Measurements from ENCODE around the gene JOSD1. TPM values are rescaled to one million over a fixed set of nuclear protein-coding genes. Genes with fewer than 3 reads are reported as not detected.

The JOSD1 gene
- total RNA-seq, 1 experiment from 2014 or later: 84.9 TPM

GRCh38 chr22:38745676-38746460, 45.1 kb upstream of the JOSD1 start:
- ChIA-PET POLR2A (interaction anchor here (1.1 to 3.3 kb wide), 3 partner anchors 12 to 38 kb away, joined by 3 to 10 read pairs (median 6); no protein-coding TSS in a partner anchor), CTCF (interaction anchor here (0.6 to 1.6 kb wide), 7 partner anchors 11 to 1184 kb away, joined by 3 to 7 read pairs (median 3); no protein-coding TSS in a partner anchor)
- DNase-seq (ENCODE audit: unreplicated experiment): no peak
- no peak for TF ChIP-seq CTCF (IDR thresholded peaks at IDR 0.05; ENCODE audit: unreplicated experiment)
- peaks cover 90% of the 10 kb centered on the region for H3K36me3 Mint-ChIP-seq (ENCODE audit: insufficient read depth, unreplicated experiment)
- H3K27me3 Mint-ChIP-seq (ENCODE audit: insufficient read depth, unreplicated experiment): no peaks in the 10 kb centered on the region
- intact Hi-C loops (cut with micrococcal nuclease): no loop called here
- BruUV-seq (replicated peaks): no TSS peak
- H3K4me1 Mint-ChIP-seq (ENCODE audit: insufficient read depth, unreplicated experiment): no peaks in the 10 kb centered on the region
- H3K27ac Mint-ChIP-seq (ENCODE audit: low read depth, unreplicated experiment): no peak overlapping the region
- H3K9me3 Mint-ChIP-seq (ENCODE audit: unreplicated experiment): no peaks in the 10 kb centered on the region
- no peak overlapping the region for H3K4me3 Mint-ChIP-seq (ENCODE audit: unreplicated experiment)

DNA sequence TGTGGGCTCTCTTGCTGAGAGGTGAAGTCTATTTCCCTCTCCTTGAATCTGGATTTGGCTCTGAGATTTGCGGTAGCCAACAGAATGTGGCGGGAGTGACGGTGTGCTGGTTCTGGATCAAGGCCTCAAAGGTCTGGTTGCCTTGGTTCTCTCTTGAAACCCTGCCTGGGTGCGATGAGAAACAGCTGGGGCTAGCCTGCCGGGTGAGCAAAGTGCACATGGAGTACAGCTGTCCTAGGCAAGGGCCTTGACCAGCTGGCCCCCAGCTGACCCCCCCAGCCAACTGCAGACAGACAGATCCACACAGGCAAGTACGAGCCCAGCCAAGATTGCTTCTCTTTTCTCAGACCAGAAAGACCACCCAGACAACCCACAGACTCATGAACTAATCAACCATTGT, 44.2 kb upstream of the JOSD1 start:
- CTCF ChIA-PET: interaction anchor here (1.2 to 1.6 kb wide), 2 partner anchors 10 to 13 kb away, joined by 5 to 7 read pairs; no protein-coding TSS in a partner anchor
- no peaks in the 10 kb centered on the region for H3K9me3 Mint-ChIP-seq (ENCODE audit: unreplicated experiment)
- no peak overlapping the region for H3K4me3 Mint-ChIP-seq (ENCODE audit: unreplicated experiment)
- DNase-seq (ENCODE audit: unreplicated experiment): no peak
- peaks cover 88% of the 10 kb centered on the region for H3K36me3 Mint-ChIP-seq (ENCODE audit: insufficient read depth, unreplicated experiment)
- intact Hi-C loops (cut with micrococcal nuclease): no loop called here
- no peak for TF ChIP-seq CTCF (IDR thresholded peaks at IDR 0.05; ENCODE audit: unreplicated experiment)
- H3K27me3 Mint-ChIP-seq (ENCODE audit: insufficient read depth, unreplicated experiment): no peaks in the 10 kb centered on the region
- no peak overlapping the region for H3K27ac Mint-ChIP-seq (ENCODE audit: low read depth, unreplicated experiment)
- no TSS peak for BruUV-seq (replicated peaks)
- POLR2A ChIA-PET: interaction anchor here (1.1 kb wide), 1 partner anchor 37 kb away, joined by 3 read pairs; no protein-coding TSS in a partner anchor
- H3K4me1 Mint-ChIP-seq (ENCODE audit: insufficient read depth, unreplicated experiment): no peaks in the 10 kb centered on the region

- H3K36me3 Mint-ChIP-seq (ENCODE audit: insufficient read depth, unreplicated experiment): peaks cover 83% of the 10 kb centered on the region
- BruUV-seq (replicated peaks): no TSS peak
These were observed 41.6 kb upstream of the JOSD1 start for GRCh38 chr22:38742176-38742942.

More at GRCh38 chr22:38742176-38742942, 41.6 kb upstream of the JOSD1 start:
- Mint-ChIP-seq H3K9me3 (ENCODE audit: unreplicated experiment) (no peaks in the 10 kb centered on the region), H3K27me3 (ENCODE audit: insufficient read depth, unreplicated experiment) (no peaks in the 10 kb centered on the region), H3K4me1 (ENCODE audit: insufficient read depth, unreplicated experiment) (peaks cover 2% of the 10 kb centered on the region), H3K27ac (ENCODE audit: low read depth, unreplicated experiment) (no peak overlapping the region), H3K4me3 (ENCODE audit: unreplicated experiment) (no peak overlapping the region)
- POLR2A ChIA-PET: interaction anchor here (1.2 to 2.9 kb wide), 3 partner anchors 12 to 35 kb away, joined by 3 to 9 read pairs (median 3); no protein-coding TSS in a partner anchor
- CTCF ChIA-PET: interaction anchor here (1.1 to 1.3 kb wide), 2 partner anchors 9 to 27 kb away, joined by 3 to 4 read pairs; no protein-coding TSS in a partner anchor
- DNase-seq (ENCODE audit: unreplicated experiment): no peak
- TF ChIP-seq CTCF (IDR thresholded peaks at IDR 0.05; ENCODE audit: unreplicated experiment): no peak
- intact Hi-C loops (cut with micrococcal nuclease): no loop called here

Measured in MCF 10A (cell line).